IPS DF 4.7 (cell line): ENCODE measurements around the gene CXCL11.
"Not testable (repeated sequence)": the region's sequence is repeated elsewhere in the genome, so short reads cannot be mapped to it uniquely, and the experiment has no call there.

Experiments used
- DNase-seq: peaks from one replicate; pipeline ENCODE4 v3.0.0-alpha.2; 2013; ENCODE audit warnings: low spot score; ENCODE audit errors: extremely low read depth

CXCL11 gene

GRCh38 chr4:76002176-76002575 lies 33.7 kb downstream of the CXCL11 start:
- DNase-seq, result no peak

GRCh38 chr4:76001700-76002099 lies 34.2 kb downstream of the CXCL11 start:
- no peak for DNase-seq

GRCh38 chr4:76000279-76000678 lies 35.6 kb downstream of the CXCL11 start:
- no peak for DNase-seq

GRCh38 chr4:75998525-75999147 lies 37.2 kb downstream of the CXCL11 start:
- DNase-seq, result not testable (repeated sequence)

GRCh38 chr4:75997946-75998345 lies 37.9 kb downstream of the CXCL11 start:
- DNase-seq, result no peak

GRCh38 chr4:75997081-75997480 lies 38.8 kb downstream of the CXCL11 start:
- no peak for DNase-seq

- no peak for DNase-seq
Observed at GRCh38 chr4:75995727-75996126, 40.1 kb downstream of the CXCL11 start.

GRCh38 chr4:75992462-75992861 lies 43.4 kb downstream of the CXCL11 start:
- no peak for DNase-seq

- no peak for DNase-seq
Observed at GRCh38 chr4:75989846-75990528, 45.9 kb downstream of the CXCL11 start.

GRCh38 chr4:75985116-75985515 lies 50.8 kb downstream of the CXCL11 start:
- DNase-seq, result no peak
